NCI-H345 treated with DMSO at 0.1 percent for 48 hours (cell line): Measurements from ENCODE around the gene MID1.

ENCODE experiments used
- DNase-seq: peaks from one replicate; lab custom pipeline; 2025; ENCODE audit not compliant: unreplicated experiment; lab: John Stamatoyannopoulos, UW

MID1 gene

DNA sequence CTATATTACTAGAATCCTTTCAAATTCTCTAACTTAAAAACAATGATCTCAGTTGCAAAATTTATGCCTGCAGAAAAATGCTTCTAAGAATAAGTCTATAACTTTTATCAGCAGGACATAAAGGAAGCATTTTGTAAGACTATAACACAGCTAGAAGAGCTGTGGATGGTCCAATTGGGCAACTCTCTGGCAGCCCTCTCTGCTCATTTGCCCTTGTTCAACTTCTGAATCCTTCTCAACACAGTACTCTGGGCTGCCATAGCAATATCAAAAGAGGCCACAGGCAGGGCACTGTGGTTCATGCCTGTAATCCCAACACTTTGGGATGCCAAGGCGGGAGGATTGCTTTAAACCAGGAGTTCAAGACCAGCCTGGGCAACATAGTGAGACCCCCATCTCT is 88.5 kb downstream of the MID1 start:
- DNase-seq = no peak

DNA sequence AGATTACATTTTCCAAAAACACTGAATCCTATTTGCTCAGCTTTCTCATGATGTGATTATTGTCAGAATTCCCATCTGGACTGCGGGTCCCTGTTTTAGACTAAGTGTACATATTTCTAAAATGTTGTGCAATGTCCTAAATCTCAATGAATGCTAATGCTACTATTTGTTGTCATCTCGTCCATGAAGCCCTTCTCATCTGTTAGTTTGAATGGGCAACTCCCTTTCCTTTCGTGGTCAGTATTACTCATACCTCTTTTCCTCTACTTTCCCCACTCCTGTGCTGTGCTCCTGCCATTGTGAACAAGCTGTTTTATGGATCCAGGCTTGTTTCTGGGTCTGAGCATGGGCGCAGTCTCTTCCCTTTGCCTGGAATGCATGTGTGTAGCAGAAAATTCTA is 91.0 kb downstream of the MID1 start:
- no peak for DNase-seq

DNA sequence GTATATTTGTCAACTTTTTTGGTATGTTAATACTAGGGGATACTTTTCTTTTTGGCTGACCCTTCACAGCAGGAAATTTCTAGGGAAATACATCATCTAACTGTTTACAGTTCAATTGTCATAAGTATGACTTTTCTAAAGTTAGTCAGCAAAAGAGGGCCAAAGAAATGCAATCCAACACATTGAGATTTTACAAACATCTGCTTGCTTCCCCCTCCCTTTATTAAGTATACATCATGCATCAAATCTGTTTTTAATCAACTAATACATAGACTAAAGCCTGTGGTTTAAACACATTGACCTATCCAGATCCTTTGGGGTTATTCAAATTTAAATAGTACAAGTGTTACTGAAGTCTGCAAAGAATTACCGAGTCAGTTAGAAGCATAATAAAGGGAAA is 93.9 kb downstream of the MID1 start:
- DNase-seq = no peak

DNA sequence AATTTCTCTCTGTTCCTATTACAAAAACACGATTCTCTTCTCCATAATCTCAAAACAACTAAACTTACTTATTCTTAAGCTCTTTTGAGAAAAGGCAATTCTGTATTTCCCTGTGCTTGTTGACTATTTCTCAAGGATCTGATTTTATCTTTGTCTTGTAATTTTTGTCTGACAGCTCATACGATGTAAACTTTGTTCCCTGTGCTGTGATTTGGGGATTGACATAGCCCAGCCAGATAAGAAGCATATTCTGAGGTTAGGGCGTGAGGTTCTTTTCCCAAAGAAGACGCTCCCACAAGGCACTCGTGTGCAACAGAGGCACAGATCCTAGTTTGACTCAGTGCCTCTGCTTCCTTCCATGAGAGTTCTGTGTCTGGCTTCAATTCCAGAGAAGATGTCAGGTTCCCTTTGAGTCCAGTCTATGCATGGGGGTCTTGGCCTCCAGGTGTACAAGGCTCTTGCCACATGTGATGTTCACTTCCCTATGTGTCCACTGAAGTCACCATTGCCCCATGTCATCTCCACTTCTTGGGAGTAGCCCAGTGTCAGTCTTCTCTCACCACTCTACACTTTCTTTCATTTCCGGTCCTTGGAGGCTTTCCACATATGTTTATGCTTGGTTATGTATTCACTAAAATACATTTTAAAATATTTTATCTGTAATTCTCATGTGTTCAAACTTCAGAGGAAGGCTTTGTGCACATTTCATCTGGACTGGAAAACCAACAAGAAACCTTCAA is 94.8 kb downstream of the MID1 start:
- DNase-seq = no peak

DNA sequence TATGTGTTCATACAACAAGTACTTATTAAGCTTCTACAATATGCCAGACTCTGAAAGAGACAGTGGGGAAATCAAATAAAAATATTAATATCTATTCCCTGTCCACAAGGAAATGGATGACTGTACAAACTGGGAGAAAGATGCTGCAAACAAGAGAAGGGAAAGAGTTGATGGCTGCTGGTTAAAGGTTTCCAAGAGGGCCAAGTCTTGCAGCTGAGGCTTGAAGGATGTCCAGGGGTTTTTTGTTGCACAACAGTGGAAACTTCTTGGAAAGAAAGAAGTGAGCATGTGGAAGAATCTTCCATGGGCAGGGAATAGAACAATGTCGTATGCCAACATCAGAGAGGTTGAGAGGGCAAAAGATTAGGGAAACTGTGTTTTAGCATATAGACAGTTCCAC is 95.8 kb downstream of the MID1 start:
- DNase-seq = no peak

DNA sequence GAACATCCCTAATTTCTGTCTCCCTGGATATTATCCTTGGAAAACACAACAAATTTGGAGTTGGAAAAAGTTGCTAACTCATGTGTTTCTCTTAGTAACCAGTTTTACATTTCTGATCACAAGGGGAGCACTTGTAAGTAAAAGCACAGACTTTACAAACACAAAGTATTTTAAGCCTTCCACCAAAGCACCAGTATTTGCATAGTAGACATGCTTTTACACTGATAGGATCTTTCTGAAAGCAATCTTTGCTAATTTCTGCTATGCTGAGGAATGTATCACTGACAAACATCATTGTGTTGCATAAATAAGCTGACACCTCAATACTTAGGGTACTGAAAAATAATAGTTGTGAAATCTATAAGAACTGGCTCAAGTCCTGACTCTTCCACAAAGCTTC is 100.6 kb downstream of the MID1 start:
- DNase-seq = no peak

DNA sequence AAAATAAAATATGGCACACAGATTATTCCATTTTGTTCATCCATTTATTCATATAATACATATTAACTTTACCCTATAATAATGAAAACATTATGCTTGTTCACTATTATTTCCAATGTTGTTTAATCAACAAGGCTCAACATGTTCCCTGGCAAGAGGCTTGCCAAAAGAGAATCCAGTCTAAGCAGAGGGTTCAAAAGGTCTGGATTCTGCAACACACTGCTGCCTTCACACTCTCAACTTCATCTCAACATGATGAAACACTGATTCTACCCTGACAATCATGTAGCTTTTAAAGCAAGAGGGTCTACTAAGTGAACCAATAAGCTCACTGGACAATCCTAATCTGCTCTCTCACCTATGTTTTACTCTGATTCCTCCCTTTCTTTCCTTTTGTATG is 101.1 kb downstream of the MID1 start:
- no peak for DNase-seq

DNA sequence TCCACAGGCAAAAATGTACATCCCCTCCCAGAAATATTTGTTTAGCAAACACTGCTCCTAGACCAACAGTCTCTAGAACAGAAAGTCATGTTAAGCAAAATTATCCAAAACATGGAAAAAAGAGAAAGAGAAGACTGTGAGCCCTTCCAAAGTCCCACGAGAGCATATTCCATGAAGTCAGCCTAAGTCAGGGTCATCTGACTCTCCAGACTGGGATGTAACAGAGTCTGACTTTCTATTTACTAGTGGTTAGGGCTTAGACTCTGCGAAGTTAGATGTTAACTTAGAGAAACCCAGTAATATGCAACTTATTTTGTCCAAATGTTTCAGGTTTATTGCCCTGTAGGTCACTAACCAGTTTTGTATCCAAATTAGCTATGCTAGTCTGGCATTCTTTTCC is 102.3 kb downstream of the MID1 start:
- no peak for DNase-seq

DNA sequence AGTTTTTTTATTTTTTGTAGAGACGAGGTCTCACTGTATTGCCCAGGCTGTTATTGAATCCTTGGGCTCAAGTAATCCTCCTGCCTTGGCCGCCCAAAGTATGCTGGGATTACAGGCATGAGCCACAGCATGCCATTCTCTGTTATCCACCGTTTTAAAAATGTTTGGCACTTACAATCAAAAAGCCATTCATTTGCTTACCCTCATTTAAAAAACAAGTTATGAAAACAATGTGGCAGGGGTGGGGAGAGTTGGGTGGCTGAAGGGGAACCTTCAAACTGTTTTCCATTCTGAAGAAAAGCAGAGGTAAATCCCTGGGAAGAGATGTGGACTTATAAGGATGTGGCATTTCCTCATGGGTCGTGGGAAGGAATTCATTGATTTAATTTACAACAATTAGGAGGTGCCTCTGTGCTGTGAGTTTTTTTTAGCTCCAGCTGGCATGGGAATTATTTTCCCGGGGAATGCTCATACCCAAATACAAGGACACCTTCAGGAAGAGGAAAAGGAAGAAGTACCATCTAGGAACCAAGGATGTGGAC is 103.5 kb downstream of the MID1 start:
- no peak for DNase-seq

DNA sequence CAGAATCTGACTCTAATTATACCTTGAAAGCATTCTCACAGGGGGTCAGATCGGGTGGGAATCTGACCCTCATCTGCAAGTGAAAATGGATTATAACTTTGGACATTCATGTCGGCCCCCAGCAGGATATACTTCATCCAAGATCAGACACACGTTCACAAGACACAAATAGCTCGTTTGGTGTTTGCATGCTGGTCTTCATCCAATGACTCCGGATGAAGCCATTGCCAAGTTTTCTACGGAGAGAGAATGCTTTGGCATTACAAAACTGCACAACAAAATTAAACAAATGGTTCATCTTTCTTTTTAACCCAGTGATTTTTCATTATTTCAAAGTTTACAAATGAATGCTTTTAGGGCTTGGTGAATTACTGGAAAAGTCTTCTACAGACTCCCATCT is 105.5 kb downstream of the MID1 start:
- no peak for DNase-seq

DNA sequence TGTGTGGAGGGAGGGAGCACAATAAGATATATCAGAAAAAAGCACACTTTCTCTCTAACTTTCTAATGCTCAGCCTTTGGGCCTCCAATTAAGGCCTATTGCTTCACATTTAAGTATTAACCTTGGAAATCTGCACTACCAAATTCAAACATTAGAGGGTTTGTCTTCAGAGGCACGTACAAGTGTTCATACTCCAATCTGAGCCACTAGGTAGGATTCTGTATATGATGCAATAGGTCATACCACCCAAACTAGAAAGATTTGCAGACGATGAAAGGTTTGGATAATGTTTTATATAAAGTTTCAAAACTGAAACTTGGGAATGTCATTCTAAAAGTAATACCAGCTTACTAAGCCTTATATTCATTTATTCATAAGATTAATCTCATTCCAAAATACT is 106.4 kb downstream of the MID1 start:
- no peak for DNase-seq

DNA sequence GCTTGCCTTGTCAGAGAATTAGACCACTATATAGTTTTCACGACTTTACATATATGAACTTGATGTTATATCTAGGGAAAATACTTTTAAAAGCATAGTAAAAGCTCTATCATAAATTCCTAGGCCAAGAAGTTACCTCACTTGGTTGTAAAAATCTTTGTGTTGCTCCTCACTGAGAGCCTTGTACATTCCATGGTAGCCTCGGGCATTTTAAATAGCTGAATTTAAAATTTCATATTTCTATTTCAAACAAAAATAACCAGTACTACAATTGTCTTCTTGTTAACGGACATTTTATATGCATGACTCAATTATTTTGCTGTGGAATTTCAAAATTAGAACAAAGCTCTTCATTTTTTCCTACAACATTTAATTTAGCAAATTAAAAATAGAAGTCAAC is 107.6 kb downstream of the MID1 start:
- DNase-seq = no peak

DNA sequence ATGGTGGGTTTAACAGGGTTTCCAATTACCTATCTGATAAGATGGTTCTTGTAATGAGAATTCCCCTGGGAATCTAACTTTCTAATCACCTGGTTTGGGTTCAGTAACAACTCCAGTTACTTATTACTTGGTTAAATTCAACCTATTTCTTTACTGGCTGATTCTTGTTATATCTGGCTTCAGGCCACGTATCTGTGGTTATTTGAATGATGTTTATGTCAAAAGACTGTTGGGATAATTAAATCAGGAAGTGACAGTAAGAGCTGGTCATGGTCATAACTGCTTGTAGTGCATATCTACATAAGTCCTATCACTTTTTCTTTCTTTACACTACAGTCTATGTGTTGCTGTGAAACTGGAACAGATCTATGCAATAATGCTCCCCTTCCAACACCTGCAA is 108.1 kb downstream of the MID1 start:
- no peak for DNase-seq

DNA sequence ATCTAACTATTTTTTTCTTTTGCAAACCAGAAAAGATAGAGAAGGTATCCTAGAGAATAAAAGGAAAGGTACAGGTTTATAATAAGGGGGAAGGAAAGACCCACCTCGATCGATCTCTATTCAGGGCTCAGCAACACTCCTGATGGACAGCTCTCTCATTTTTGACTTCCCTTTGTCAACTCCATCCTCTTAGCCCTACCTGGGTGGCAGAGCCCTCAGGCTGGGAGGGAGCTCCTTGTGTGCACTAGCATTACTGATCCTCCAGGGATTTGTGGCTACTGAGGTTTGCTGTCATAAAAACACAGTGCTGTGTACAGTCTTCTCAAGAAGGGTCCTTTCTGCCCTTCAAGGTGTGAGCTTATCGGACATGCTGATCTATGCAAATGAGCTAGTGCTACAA is 111.0 kb downstream of the MID1 start:
- no peak for DNase-seq

DNA sequence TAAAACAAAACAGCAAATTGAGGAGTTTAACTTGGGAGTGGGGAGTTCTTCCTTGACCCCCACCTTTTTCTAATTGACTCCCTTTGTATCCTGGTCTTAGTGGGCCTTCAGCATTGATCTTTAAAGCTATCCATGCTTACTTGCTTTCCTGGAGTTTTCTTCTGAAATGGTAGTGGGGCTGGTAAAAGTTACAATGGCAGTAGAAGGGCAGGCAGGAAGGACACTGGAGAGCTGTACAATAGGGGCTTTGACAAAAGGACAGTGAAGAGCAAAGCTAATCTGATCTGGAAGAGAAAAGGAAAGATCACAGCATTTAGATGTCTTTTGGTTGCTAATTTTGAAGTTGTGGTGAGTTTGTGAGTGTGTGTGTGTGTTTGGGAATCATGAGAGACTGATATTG is 111.5 kb downstream of the MID1 start:
- DNase-seq = no peak

DNA sequence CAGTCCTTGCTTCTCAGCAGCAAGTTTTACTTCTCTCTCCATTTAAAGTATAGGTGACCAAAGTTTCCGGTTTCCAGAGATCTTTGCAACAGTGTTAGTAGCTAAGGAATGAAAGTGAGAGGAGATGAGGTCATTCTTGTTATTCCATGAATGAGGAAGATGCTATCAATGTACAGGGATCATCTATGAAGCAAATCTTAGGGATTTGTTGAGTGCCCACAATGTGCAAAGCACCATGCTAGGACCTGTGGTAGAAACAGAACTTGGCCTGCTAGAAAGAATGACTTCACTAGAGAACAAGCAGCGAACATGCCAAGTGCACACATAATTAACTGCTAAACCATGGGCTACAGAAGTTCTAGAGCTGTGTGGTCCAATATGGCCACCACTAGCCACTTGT is 112.5 kb downstream of the MID1 start:
- no peak for DNase-seq

DNA sequence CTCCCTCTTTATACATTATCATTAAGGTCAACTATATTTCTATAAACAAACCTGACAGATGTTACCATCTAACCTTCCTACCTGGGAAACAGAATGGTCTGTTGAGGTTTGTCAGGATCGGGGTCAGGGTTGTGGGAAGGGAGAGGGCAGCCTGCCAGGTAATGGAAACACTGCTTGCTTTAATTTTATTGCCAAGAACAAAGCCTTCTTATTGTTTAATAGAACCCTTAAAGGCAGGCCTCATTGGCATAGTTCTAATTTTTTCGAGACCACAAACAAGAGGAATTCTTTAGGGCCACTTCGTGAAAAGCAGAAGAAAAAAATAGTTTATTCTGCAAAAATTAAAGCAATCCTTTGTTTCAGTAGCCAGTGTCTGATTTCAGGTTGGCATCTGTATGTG is 113.2 kb downstream of the MID1 start:
- no peak for DNase-seq

DNA sequence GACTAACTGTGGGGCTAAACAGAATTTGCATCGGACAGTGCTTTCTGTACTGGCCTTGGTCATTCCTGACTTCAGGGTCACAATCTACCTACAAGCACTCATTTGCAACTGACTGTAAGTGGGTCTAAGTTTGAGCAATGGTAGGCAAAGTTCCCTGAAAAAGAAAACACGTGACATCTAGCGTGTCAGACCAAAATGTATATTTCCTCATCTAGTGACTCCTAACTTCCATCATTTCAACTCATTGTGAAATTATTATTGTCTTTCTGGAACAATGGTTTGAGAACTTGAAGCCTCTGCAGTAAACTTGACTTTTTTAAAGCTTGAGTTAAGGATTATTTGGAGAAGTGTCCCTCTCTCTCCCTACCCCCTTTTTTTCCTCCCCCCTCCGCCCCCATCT is 113.6 kb downstream of the MID1 start:
- DNase-seq = no peak

DNA sequence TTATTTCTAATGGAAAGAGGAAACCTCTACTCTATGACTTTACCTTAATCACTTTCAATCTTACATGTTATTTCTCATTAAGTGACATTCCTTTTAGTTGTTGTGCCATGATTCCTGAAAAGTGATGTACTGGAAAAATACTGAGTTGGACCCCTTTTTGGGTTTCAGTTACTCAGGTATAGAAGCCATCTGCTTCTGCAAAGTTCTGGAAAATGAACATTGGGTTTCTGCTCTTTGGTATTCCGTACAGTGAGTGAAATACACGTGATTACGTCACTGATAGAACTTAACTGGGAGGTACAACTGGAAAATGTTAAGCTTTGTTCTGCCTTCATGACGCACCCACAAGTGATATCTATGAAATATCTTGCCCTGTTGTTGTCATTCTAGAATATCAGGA is 114.7 kb downstream of the MID1 start:
- no peak for DNase-seq

DNA sequence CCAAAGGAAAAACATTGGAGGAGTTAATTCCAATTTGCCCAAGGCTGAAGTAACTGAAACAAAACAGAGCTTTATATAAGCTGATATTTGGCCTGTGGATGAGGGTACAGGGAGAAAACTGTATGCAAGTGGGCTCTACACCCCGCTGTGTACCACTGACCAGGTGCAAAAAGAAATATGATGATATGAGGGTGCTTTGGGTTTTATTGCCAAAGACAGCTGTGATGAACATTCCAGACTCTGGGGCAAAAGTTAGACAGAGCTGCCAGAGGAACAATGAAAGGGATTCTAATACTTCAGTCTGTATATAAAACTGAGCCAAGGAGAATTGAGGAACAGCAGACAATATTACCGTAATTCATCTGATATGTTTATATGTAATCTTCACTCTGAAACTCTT is 117.4 kb downstream of the MID1 start:
- no peak for DNase-seq

DNA sequence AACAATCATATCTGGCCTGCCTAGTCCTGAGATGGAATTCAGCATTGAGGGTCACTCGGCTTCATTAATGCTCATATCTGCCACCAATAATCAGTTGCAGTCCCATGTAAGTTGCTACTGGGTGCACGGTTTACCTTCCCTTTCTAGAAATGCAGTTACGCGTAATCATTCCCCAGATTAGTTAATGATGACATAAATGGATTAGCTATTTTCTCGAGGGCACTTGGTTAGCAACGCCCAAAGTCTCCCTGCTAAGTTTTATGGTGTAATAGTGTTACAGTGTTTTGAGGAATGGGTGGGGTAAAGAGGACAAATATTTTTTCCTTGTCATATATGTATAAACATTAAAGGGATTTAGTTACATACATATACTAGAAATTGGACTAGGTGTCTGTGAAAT is 118.8 kb downstream of the MID1 start:
- DNase-seq = no peak

DNA sequence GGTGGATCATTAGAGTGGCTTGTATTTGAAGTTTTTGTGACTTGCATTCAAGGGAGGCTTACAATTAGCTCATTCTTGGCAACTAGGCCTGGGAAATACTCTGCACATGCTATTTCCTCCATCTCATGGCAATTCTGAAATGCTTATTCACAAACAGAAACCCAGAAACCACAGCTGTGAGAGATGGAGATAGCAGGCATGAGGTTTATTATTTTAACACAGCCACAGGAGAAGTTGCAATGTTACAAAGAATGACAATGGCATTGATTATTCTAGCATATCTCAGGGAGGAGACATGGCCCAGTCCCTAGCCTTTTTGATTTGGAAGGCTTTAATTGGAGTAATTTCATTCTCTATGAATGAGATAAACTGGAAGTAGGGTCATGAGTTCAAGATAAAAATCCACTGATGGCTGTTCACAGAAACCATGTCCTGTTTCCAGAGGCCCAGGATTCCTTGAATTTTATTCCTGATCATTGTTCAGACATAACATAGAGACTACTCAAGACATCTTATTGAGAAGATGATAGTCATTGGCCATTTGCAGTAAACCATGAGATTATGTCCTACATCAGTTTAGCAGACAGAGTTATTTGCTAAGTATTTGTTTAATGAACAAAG is 123.9 kb downstream of the MID1 start:
- no peak for DNase-seq

DNA sequence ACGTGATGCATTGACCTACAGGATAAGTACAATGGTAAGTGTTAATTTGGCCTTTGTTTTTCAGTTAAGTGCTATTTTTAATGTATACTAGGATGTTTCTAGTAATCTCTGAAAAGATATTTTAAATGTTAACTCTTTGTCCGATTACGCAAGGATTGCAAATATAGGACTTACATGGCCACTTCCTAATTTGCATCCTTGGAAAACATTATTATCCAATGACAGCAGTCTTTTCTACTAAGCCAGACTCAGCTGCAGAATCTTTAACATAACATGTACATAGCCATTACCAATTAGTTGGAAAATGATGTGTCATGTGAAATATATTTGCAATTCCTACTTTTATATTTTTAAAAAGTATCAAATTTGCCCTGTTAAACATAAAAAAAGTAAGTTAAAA is 124.7 kb downstream of the MID1 start:
- DNase-seq = no peak
